Measurements from ENCODE around the gene BOD1L2. TPM values are rescaled to one million over a fixed set of nuclear protein-coding genes. Genes with fewer than 3 reads are reported as not detected.

Gene BOD1L2
- total RNA-seq, 2 experiments from 2014 or later, result not detected

DNA sequence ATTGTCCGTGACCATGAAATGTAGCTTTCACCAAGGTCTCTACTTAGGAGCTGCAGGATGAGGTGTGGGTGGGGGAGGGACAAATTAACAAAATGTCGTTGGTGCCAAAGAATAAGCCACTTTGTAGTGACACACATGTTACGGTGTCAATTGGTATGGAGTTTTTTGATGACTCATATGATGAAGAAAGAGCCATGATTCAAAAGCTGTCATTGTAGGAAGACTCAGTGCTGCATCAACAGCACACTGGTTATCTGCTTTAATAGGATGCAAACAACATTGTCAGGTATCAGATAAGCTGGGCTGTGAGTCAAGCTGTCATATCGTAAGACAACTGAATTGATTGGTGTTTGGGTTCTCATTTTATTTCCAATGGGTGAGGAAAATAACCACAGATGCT, 36.6 kb upstream of the BOD1L2 start:
- POLR2A ChIA-PET, result interaction anchor here (0.6 kb wide), 1 partner anchor 468 kb away, joined by 3 read pairs; no protein-coding TSS in a partner anchor
- Histone ChIP-seq H3K9me3 (ENCODE audit: low read length) (no peaks in the 10 kb centered on the region), H3K4me3 (ENCODE audit: low read depth, low read length, poor library complexity, severe bottlenecking) (no peak overlapping the region), H3K4me2 (ENCODE audit: low read length) (no peak overlapping the region), H3K27ac (ENCODE audit: low read depth, low read length, poor library complexity, severe bottlenecking) (no peak overlapping the region), H4K20me1 (ENCODE audit: insufficient read depth, low read length) (no peaks in the 10 kb centered on the region), H3K9me2 (ENCODE audit: insufficient read depth, low read length) (no peaks in the 10 kb centered on the region), H2AFZ (ENCODE audit: low read length) (no peak overlapping the region), H3K79me2 (ENCODE audit: insufficient read depth, low read depth, low read length) (no peaks in the 10 kb centered on the region), H3K4me1 (ENCODE audit: insufficient read depth, low read length, poor library complexity, severe bottlenecking) (no peaks in the 10 kb centered on the region), H3K36me3 (ENCODE audit: insufficient read depth, low read length) (no peaks in the 10 kb centered on the region)
- CTCF ChIA-PET (ENCODE audit: unreplicated experiment), result no interaction called here
- no peak for DNase-seq (ENCODE audit: low spot score)
- intact Hi-C loops (cut with micrococcal nuclease; ENCODE audit: unreplicated experiment), result no loop called here
- no peak for TF ChIP-seq EZH2phosphoT487 (IDR thresholded peaks at IDR 0.05; ENCODE audit: borderline replicate concordance, low read depth, low read length)
- TF ChIP-seq, protein P1, sequence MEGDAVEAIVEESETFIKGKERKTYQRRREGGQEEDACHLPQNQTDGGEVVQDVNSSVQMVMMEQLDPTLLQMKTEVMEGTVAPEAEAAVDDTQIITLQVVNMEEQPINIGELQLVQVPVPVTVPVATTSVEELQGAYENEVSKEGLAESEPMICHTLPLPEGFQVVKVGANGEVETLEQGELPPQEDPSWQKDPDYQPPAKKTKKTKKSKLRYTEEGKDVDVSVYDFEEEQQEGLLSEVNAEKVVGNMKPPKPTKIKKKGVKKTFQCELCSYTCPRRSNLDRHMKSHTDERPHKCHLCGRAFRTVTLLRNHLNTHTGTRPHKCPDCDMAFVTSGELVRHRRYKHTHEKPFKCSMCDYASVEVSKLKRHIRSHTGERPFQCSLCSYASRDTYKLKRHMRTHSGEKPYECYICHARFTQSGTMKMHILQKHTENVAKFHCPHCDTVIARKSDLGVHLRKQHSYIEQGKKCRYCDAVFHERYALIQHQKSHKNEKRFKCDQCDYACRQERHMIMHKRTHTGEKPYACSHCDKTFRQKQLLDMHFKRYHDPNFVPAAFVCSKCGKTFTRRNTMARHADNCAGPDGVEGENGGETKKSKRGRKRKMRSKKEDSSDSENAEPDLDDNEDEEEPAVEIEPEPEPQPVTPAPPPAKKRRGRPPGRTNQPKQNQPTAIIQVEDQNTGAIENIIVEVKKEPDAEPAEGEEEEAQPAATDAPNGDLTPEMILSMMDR (conservative IDR thresholded peaks at IDR 0.05; ENCODE audit: low read length), result no peak
- no TSS peak for BruUV-seq (replicated peaks)

DNA sequence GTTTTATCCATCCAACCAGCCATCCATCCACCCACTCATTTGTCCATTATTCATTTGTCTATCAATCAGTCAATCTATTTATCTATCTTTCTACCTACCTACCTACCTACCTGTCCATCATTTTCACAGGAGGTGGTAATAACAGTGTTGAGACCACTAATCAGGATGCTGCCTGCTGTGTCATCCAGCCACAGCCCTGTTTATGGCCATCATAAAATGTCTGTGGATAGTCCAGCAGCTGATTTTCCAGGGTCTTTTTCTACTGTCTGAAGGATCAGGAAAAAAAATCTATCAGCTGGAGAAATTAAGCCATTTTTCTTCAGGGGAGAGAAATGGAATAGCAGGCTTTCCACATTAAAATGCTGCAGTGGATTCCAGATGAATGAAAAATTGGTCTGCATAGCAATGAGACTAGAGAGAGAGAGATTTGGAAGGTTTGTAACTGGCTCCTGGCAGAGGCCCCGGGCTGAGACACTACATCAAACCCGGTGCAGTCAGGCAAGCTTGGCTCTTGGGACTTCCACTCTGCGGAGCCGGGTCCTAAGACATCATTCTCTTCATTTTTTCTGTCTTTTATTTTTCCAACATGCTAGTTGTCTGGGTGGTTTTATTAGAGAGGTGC, 33.0 kb upstream of the BOD1L2 start:
- no peak for TF ChIP-seq EZH2phosphoT487 (IDR thresholded peaks at IDR 0.05; ENCODE audit: borderline replicate concordance, low read depth, low read length)
- TF ChIP-seq, protein P1 (conservative IDR thresholded peaks at IDR 0.05; ENCODE audit: low read length), result no peak
- no peaks in the 10 kb centered on the region for H3K4me1 ChIP-seq (ENCODE audit: insufficient read depth, low read length, poor library complexity, severe bottlenecking)
- H4K20me1 ChIP-seq (ENCODE audit: insufficient read depth, low read length), result no peaks in the 10 kb centered on the region
- no peaks in the 10 kb centered on the region for H3K36me3 ChIP-seq (ENCODE audit: insufficient read depth, low read length)
- intact Hi-C loops (cut with micrococcal nuclease; ENCODE audit: unreplicated experiment), result no loop called here
- no peak for DNase-seq (ENCODE audit: low spot score)
- ChIA-PET POLR2A (no interaction called here), CTCF (ENCODE audit: unreplicated experiment) (no interaction called here)
- H3K4me2 ChIP-seq (ENCODE audit: low read length), result no peak overlapping the region
- H3K4me3 ChIP-seq (ENCODE audit: low read depth, low read length, poor library complexity, severe bottlenecking), result no peak overlapping the region
- H3K9me3 ChIP-seq (ENCODE audit: low read length), result no peaks in the 10 kb centered on the region
- H3K9me2 ChIP-seq (ENCODE audit: insufficient read depth, low read length), result no peaks in the 10 kb centered on the region
- no peak overlapping the region for H3K27ac ChIP-seq (ENCODE audit: low read depth, low read length, poor library complexity, severe bottlenecking)
- no peaks in the 10 kb centered on the region for H3K79me2 ChIP-seq (ENCODE audit: insufficient read depth, low read depth, low read length)
- no TSS peak for BruUV-seq (replicated peaks)
- no peak overlapping the region for H2AFZ ChIP-seq (ENCODE audit: low read length)

DNA sequence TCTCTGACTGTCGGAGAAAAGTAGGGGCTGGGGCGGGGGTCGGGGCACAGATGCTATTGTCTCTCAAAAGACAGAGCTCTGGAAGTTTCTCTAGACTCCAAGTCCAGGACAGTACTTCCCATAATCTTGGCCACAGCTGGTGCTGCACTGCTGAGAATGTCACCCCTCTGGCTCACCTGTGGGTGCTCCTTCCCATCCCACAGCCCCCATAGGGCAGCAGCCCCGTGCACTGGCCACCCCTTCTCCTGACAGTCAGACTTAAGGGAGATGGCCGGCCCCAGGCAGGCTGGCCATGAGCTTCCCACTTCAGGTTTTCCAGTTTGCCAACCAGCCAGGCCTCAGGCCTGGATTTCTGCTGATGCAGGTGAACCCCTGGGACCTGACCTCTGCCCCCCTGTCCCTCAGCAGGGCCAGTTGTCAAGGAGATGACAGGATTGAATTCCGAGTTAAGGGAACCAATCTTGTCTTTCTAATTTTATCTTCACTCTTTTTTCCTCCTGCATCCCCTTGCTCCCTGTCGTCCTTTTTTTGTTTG, 30.2 kb upstream of the BOD1L2 start:
- no peaks in the 10 kb centered on the region for H3K36me3 ChIP-seq (ENCODE audit: insufficient read depth, low read length)
- CTCF ChIA-PET (ENCODE audit: unreplicated experiment), result no interaction called here
- no peak overlapping the region for H2AFZ ChIP-seq (ENCODE audit: low read length)
- no peak overlapping the region for H3K27ac ChIP-seq (ENCODE audit: low read depth, low read length, poor library complexity, severe bottlenecking)
- H4K20me1 ChIP-seq (ENCODE audit: insufficient read depth, low read length), result no peaks in the 10 kb centered on the region
- intact Hi-C loops (cut with micrococcal nuclease; ENCODE audit: unreplicated experiment), result no loop called here
- no peaks in the 10 kb centered on the region for H3K9me2 ChIP-seq (ENCODE audit: insufficient read depth, low read length)
- no peak overlapping the region for H3K4me2 ChIP-seq (ENCODE audit: low read length)
- TF ChIP-seq, protein P1 (conservative IDR thresholded peaks at IDR 0.05; ENCODE audit: low read length), result no peak
- TF ChIP-seq EZH2phosphoT487 (IDR thresholded peaks at IDR 0.05; ENCODE audit: borderline replicate concordance, low read depth, low read length), result no peak
- no peak overlapping the region for H3K4me3 ChIP-seq (ENCODE audit: low read depth, low read length, poor library complexity, severe bottlenecking)
- no peaks in the 10 kb centered on the region for H3K79me2 ChIP-seq (ENCODE audit: insufficient read depth, low read depth, low read length)
- no peak for DNase-seq (ENCODE audit: low spot score)
- POLR2A ChIA-PET, result no interaction called here
- H3K4me1 ChIP-seq (ENCODE audit: insufficient read depth, low read length, poor library complexity, severe bottlenecking), result no peaks in the 10 kb centered on the region
- no peaks in the 10 kb centered on the region for H3K9me3 ChIP-seq (ENCODE audit: low read length)
- no TSS peak for BruUV-seq (replicated peaks)
